SK-N-SH treated with all-trans-retinoic acid at 6 μM for 48 hours (cell line): ENCODE measurements around the gene ATP5IF1.

Experiments
- ESRRG ChIP-seq: fragments of 250-450 bp; sonication (Bioruptor Pico); IDR thresholded peaks from 2 replicates; pipeline ENCODE4 v1.6.1; 2021; ENCODE audit warnings: mild to moderate bottlenecking
- GLIS3 ChIP-seq: fragments of 250-450 bp; sonication (Bioruptor Pico); IDR thresholded peaks from 2 replicates; pipeline ENCODE4 v1.5.0; 2020; ENCODE audit warnings: mild to moderate bottlenecking, moderate library complexity
- ZNF8 ChIP-seq: fragments of 450-650 bp; formaldehyde crosslinking; IDR thresholded peaks from 2 replicates; pipeline ENCODE4 v1.5.0; 2020; ENCODE audit warnings: mild to moderate bottlenecking, moderate library complexity
- TF ChIP-seq, protein P1 (sequence below): fragments of 250-450 bp; sonication (Bioruptor Pico); IDR thresholded peaks from 2 replicates; pipeline ENCODE4 v1.5.0; 2020; ENCODE audit warnings: mild to moderate bottlenecking, moderate library complexity
- TF ChIP-seq, protein P2 (sequence below): fragments of 250-450 bp; sonication (Bioruptor Pico); IDR thresholded peaks from 2 replicates; pipeline ENCODE4 v1.8.0; 2020; ENCODE audit warnings: mild to moderate bottlenecking, moderate library complexity, borderline replicate concordance
- TF ChIP-seq, protein P3 (sequence below): fragments of 250-450 bp; sonication (Bioruptor Pico); IDR thresholded peaks from 2 replicates; pipeline ENCODE4 v1.5.1; 2020; ENCODE audit warnings: low read depth, mild to moderate bottlenecking, moderate library complexity

DNA sequence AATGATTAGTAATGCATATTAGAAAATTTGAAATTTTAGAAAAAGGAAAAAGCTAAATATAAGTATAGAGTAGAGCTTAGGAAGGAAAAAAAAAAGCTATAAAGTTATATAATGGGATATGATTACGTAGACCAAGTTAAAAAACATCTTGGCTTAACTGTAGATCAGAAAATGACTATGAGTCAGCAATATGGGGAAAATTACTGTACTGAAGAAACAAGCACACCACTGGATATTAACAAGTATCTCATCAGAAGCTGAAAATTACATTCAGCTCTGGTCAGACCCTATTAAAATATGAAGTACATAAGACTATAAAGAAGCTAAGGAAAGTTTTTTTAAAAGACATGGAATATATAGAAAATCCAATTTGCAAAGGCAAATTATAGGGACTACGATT, 22.6 kb upstream of the ATP5IF1 start:
- TF ChIP-seq, protein P1, sequence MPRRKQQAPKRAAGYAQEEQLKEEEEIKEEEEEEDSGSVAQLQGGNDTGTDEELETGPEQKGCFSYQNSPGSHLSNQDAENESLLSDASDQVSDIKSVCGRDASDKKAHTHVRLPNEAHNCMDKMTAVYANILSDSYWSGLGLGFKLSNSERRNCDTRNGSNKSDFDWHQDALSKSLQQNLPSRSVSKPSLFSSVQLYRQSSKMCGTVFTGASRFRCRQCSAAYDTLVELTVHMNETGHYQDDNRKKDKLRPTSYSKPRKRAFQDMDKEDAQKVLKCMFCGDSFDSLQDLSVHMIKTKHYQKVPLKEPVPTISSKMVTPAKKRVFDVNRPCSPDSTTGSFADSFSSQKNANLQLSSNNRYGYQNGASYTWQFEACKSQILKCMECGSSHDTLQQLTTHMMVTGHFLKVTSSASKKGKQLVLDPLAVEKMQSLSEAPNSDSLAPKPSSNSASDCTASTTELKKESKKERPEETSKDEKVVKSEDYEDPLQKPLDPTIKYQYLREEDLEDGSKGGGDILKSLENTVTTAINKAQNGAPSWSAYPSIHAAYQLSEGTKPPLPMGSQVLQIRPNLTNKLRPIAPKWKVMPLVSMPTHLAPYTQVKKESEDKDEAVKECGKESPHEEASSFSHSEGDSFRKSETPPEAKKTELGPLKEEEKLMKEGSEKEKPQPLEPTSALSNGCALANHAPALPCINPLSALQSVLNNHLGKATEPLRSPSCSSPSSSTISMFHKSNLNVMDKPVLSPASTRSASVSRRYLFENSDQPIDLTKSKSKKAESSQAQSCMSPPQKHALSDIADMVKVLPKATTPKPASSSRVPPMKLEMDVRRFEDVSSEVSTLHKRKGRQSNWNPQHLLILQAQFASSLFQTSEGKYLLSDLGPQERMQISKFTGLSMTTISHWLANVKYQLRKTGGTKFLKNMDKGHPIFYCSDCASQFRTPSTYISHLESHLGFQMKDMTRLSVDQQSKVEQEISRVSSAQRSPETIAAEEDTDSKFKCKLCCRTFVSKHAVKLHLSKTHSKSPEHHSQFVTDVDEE (CRISPR knock-in tag), result no peak
- no peak for TF ChIP-seq GLIS3 (CRISPR knock-in tag)
- TF ChIP-seq, protein P2, sequence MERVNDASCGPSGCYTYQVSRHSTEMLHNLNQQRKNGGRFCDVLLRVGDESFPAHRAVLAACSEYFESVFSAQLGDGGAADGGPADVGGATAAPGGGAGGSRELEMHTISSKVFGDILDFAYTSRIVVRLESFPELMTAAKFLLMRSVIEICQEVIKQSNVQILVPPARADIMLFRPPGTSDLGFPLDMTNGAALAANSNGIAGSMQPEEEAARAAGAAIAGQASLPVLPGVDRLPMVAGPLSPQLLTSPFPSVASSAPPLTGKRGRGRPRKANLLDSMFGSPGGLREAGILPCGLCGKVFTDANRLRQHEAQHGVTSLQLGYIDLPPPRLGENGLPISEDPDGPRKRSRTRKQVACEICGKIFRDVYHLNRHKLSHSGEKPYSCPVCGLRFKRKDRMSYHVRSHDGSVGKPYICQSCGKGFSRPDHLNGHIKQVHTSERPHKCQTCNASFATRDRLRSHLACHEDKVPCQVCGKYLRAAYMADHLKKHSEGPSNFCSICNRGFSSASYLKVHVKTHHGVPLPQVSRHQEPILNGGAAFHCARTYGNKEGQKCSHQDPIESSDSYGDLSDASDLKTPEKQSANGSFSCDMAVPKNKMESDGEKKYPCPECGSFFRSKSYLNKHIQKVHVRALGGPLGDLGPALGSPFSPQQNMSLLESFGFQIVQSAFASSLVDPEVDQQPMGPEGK (CRISPR knock-in tag), result no peak
- no peak for TF ChIP-seq ESRRG (CRISPR knock-in tag)
- no peak for TF ChIP-seq ZNF8
- TF ChIP-seq, protein P3, sequence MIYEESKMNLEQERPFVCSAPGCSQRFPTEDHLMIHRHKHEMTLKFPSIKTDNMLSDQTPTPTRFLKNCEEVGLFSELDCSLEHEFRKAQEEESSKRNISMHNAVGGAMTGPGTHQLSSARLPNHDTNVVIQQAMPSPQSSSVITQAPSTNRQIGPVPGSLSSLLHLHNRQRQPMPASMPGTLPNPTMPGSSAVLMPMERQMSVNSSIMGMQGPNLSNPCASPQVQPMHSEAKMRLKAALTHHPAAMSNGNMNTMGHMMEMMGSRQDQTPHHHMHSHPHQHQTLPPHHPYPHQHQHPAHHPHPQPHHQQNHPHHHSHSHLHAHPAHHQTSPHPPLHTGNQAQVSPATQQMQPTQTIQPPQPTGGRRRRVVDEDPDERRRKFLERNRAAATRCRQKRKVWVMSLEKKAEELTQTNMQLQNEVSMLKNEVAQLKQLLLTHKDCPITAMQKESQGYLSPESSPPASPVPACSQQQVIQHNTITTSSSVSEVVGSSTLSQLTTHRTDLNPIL (CRISPR knock-in tag), result no peak
